Colonic mucosa (tissue), 4 donors: Measurements from ENCODE around the gene SLC9A5. TPM values are rescaled to one million over a fixed set of nuclear protein-coding genes. Genes with fewer than 3 reads are reported as not detected.

ENCODE experiments used
- DNase-seq: peaks from one replicate; pipeline ENCODE4 v3.0.0-alpha.2; 2020
- H3K27ac ChIP-seq: fragments of 200-600 bp; one replicate; pipeline ENCODE4 v1.8.0; 2021
- H3K27me3 ChIP-seq: fragments of 200-600 bp; one replicate; pipeline ENCODE4 v1.8.0; 2021
- H3K36me3 ChIP-seq: fragments of 200-600 bp; one replicate; pipeline ENCODE4 v1.8.0; 2021
- H3K4me1 ChIP-seq: fragments of 200-600 bp; one replicate; pipeline ENCODE4 v1.8.0; 2021; ENCODE audit warnings: mild to moderate bottlenecking
- H3K4me3 ChIP-seq: fragments of 200-600 bp; one replicate; pipeline ENCODE4 v1.8.0; 2021
- H3K9ac ChIP-seq, 2 donors: one replicate each; pipeline ENCODE4 v1.7.0; 2013; ENCODE audit warnings: control low read depth in 2 of 2, low read depth in 2 of 2, low read length in 2 of 2
- H3K9me3 ChIP-seq: fragments of 200-600 bp; one replicate; pipeline ENCODE4 v1.8.0; 2021
- intact Hi-C: fragments of 100-400 bp; cut with DNase I; formaldehyde crosslinking; loops from one replicate; pipeline ENCODE4 v1.14.1; 2022
- total RNA-seq, 2 donors: library from RNA; stranded (reverse); fragmentation: NEBNext Ultra II Directional in 1 of 2; extraction: Animal tissue kit (Norgen Biotek cat#: 25700) in 1 of 2; gene quantifications; one replicate each; pipeline ENCODE4 v1.2.1, GENCODE V29; 2021
- TF ChIP-seq, protein P1 (sequence below): fragments of 200-600 bp; IDR thresholded peaks from one replicate; pipeline ENCODE4 v1.8.0; 2022; ENCODE audit warnings: antibody characterized with exemption, mild to moderate bottlenecking
- donor health status: healthy.
- donor health status: DM: no; HTN: no; CAD: no.
- donor health status: DM: no; HTN: no; CAD: no.

Gene SLC9A5
- total RNA-seq, 2 donors from 2014 or later = 0.48 to 2.1 TPM

DNA sequence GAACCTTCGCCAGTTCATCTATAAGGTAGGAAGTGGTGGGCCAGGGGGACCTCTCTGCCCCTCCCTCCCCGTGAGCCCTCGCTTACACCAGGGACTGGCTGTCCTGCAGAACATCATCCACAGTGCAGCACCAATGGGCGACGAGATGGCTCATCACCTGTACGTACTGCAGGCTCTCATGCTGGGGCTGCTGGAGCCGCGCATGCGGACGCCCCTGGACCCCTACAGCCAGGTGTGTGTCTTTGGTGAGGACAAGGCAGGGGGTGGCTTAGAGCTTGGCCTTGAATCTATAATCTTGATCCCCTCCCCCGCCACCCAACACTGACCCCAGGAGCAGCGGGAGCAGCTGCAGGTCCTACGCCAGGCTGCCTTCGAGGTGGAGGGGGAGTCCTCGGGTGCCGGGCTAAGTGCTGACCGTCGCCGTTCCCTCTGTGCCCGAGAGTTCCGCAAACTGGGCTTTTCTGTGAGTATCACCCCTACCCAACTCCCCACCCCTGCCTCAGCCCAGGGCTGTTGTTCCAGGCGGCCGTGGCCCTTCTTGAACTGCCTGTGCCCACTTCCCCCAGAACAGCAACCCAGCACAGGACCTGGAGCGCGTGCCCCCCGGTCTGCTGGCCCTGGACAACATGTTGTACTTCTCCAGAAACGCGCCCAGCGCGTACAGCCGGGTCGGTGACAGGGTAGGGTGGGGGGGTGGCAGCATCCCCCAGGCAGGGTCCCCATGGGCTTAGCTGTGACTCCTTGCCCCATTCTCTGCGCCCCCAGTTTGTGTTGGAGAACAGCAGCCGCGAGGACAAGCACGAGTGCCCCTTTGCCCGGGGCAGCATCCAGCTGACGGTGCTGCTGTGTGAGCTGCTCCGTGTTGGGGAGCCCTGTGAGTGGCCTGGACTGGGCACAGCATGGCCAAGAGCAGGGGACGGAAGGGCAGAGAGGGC is 47.1 kb upstream of the SLC9A5 start:
- H3K4me1 ChIP-seq = no peaks in the 10 kb centered on the region
- no peak overlapping the region for H3K27ac ChIP-seq
- TF ChIP-seq, protein P1, sequence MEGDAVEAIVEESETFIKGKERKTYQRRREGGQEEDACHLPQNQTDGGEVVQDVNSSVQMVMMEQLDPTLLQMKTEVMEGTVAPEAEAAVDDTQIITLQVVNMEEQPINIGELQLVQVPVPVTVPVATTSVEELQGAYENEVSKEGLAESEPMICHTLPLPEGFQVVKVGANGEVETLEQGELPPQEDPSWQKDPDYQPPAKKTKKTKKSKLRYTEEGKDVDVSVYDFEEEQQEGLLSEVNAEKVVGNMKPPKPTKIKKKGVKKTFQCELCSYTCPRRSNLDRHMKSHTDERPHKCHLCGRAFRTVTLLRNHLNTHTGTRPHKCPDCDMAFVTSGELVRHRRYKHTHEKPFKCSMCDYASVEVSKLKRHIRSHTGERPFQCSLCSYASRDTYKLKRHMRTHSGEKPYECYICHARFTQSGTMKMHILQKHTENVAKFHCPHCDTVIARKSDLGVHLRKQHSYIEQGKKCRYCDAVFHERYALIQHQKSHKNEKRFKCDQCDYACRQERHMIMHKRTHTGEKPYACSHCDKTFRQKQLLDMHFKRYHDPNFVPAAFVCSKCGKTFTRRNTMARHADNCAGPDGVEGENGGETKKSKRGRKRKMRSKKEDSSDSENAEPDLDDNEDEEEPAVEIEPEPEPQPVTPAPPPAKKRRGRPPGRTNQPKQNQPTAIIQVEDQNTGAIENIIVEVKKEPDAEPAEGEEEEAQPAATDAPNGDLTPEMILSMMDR = no peak
- H3K27me3 ChIP-seq = no peaks in the 10 kb centered on the region
- H3K9ac ChIP-seq = no peak overlapping the region
- H3K9me3 ChIP-seq = no peaks in the 10 kb centered on the region
- H3K4me3 ChIP-seq = no peak overlapping the region
- intact Hi-C loops = no loop called here
- peaks cover 6% of the 10 kb centered on the region for H3K36me3 ChIP-seq
- no peak for DNase-seq

DNA sequence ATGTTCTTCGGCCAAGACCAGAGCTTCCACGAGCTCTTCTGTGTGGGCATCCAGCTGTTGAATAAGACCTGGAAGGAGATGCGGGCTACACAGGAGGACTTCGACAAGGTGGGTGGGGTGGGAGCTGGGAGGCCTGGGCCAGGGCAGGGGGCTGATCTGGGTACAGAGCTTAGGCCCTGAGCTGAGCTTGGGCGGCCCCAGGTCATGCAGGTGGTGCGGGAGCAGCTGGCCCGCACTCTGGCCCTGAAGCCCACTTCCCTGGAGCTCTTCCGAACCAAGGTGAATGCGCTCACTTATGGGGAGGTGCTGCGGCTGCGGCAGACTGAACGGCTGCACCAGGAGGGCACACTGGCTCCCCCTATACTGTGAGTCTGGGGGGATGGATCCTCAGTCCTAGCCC is 46.4 kb upstream of the SLC9A5 start:
- Histone ChIP-seq H3K4me1 (no peaks in the 10 kb centered on the region), H3K27ac (no peak overlapping the region), H3K9me3 (no peaks in the 10 kb centered on the region), H3K36me3 (no peaks in the 10 kb centered on the region), H3K4me3 (no peak overlapping the region), H3K27me3 (no peaks in the 10 kb centered on the region), H3K9ac (no peak overlapping the region)
- intact Hi-C loops = no loop called here
- DNase-seq = no peak
- TF ChIP-seq, protein P1 = no peak

DNA sequence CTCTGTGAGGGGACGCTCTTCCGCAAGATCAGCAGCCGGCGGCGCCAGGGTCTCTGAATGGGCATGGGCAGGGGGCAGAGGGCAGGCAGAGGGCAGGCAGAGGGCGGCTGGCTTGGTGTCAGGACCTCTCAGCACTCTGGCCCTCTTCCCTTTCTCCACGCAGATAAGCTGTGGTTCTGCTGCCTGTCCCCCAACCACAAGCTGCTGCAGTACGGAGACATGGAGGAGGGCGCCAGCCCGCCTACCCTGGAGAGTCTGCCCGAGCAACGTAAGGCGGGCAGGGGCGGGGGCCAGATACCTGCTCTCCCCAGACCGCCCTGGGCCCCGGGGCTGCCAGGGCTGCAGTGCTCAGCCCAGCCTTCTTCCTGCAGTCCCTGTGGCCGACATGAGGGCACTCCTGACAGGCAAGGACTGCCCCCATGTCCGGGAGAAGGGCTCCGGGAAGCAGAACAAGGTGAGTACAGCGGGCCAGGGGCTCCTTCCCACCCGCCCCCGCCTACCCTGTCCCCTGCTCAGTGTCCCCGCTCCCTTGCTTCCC is 45.8 kb upstream of the SLC9A5 start:
- intact Hi-C loops = no loop called here
- no peaks in the 10 kb centered on the region for H3K9me3 ChIP-seq
- DNase-seq = no peak
- H3K9ac ChIP-seq = no peak overlapping the region
- H3K4me1 ChIP-seq = no peaks in the 10 kb centered on the region
- no peaks in the 10 kb centered on the region for H3K27me3 ChIP-seq
- H3K27ac ChIP-seq = no peak overlapping the region
- no peaks in the 10 kb centered on the region for H3K36me3 ChIP-seq
- TF ChIP-seq, protein P1 = no peak
- H3K4me3 ChIP-seq = no peak overlapping the region

DNA sequence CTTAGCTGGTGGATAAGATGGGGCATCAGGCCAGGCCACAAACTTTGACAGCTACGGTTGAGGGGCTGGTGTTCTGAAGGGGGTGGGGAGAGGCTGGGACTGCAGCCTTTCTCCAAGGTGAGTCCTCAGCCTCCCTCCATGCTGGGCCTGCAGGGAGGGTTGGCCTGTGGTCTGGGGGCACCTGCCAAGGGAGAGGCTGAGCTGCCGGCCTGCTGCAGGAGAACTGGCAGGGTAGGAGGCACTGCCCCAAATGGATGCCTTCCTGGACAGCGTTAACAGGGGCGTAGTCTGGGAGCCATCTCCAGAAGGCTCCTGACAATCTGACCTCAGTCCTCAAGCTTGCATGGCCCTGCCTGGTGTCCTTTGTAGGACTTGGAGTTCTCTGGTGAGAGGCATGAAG is 44.7 kb upstream of the SLC9A5 start:
- Histone ChIP-seq H3K4me3 (no peak overlapping the region), H3K36me3 (no peaks in the 10 kb centered on the region), H3K9ac (no peak overlapping the region), H3K27me3 (no peaks in the 10 kb centered on the region), H3K4me1 (no peaks in the 10 kb centered on the region), H3K27ac (no peak overlapping the region), H3K9me3 (no peaks in the 10 kb centered on the region)
- DNase-seq = no peak
- TF ChIP-seq, protein P1 = no peak
- intact Hi-C loops = no loop called here

DNA sequence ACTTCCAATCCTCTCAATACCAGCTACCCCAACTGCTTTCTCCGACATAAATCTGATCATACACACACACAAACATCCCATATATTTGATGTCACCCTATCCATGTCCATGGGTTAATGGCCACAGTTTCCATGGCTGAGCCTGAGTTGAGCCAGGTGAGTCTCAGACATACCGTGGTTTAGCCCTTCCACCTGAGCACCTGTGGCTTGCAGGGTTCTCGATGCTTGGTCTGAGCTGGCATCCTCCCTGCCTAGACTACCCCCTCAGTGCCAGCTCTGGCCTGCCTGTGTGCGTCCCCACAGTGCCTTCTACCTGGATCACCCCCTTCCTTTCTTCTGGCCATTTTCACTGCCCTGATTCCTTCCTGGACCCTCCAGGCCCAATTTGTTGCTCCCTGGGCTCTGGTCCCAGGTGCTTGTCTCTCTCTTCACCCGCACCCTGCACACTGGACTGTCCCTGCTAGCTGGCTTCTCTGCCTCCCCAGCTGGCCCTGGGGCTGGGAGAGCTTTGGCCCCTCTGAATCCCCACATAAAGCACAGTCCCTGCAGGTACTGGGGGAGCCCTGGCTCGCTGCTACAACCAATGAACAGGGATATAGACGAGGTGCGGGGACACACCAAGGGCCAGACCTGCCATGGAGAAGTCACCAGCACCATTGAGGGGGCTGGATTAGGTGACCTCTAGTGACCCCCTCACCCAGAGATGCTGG is 42.5 kb upstream of the SLC9A5 start:
- TF ChIP-seq, protein P1 = no peak
- Histone ChIP-seq H3K27me3 (no peaks in the 10 kb centered on the region), H3K36me3 (no peaks in the 10 kb centered on the region), H3K4me1 (no peaks in the 10 kb centered on the region), H3K4me3 (no peak overlapping the region), H3K27ac (no peak overlapping the region), H3K9me3 (no peaks in the 10 kb centered on the region), H3K9ac (no peak overlapping the region)
- DNase-seq = no peak
- intact Hi-C loops = no loop called here
